GM03348 (cell line): Measurements from ENCODE around the gene CARMIL1.

Experiments used
- DNase-seq: peaks from one replicate; pipeline ENCODE4 v3.0.0; 2012; ENCODE audit warnings: low spot score

The CARMIL1 gene

DNA sequence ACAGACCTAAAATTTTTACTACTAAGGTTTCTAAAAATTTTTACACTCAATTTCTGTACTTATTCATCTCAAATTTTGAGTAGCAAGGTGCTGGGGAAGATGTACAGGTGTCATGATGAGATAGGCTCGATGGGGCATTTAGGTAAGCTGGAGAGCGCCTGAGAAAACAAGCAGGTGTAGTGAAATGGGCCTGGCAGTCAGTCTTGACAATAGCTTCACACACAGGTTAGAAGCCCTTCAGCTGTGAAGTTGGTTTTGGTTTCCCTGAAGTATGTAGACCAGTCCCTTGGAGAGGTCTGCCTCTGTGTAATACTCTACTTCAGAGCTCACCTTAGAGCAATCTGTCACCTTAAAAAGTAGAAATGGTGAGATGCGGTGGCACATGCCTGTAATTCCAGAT is 228.9 kb downstream of the CARMIL1 start:
- DNase-seq: no peak

DNA sequence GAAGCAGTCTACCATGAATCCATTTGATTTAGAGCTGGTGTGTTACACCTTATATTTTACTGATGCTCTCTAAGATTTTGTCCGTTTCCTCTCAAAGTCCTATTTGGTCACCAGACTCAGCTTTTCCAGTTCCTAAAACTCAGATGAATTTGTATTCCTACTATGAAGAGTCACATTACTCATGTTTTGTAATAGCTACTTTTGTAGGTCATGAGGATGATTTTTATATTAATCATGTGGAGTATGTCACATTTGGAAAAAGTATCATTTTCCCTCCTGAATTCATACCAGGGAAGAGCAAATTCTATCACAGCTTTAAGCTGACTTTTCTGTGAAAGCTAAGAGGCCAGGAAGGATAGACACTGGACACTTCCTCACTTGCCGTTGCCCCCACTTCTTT is 232.2 kb downstream of the CARMIL1 start:
- DNase-seq: peak; percentile 21

DNA sequence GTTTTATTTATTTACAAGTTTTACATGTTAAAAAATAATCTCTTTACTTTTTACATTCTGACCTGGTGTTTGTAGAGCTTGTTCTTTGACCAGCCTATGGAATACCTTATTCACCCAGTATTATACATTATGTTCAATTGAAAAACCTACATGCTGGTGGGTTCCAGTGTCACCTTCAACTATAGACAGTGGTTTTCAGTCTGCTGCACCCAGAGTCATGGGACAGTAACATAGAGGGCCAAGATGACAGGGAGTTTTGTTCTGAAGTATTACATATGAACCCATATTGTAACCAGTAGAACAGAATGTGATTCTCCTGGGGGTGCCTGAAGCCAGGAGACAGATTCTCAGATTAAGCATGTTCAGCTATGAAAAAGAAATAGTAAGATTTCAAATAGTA is 233.4 kb downstream of the CARMIL1 start:
- DNase-seq: no peak

GRCh38 chr6:25519856-25520255 is 240.7 kb downstream of the CARMIL1 start:
- peak; percentile 43 for DNase-seq

DNA sequence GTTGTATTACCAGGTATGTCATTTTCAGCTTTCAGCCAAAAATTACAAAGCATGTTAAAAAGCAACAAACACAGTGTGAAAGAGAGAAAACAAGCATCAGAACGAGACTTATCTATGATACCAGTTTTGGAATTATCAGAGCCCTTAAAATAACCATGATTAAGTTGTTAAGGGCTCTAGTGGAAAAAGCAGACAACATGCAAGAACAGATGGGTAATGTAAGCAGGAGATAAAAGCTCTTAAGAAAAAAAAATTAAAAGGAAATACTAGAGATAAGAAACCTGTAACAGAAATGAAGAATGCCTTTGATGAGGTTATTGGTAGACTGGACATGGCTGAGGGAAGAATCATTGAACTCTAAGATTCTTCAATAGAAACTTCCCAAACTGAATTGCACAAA is 245.4 kb downstream of the CARMIL1 start:
- no peak for DNase-seq

DNA sequence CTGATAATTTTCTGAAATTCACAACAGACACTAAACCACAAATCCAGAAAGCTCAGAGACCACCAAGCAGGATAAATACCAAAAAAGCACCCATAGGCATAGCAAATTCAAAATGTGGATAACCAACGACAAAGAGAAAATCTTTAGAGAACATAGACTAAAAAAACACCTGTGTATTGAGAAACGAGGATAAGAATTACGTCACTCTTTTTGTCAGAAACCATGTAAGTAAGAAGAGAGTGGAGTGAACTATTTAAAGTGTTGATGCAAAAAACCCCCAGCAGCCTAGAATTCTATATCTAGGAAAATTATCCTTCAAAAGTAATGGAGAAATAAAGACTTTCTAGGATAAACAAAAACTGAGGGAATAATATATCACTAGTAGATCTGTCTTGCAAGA is 245.9 kb downstream of the CARMIL1 start:
- no peak for DNase-seq

GRCh38 chr6:25534942-25535631 is 255.9 kb downstream of the CARMIL1 start:
- DNase-seq: no peak

DNA sequence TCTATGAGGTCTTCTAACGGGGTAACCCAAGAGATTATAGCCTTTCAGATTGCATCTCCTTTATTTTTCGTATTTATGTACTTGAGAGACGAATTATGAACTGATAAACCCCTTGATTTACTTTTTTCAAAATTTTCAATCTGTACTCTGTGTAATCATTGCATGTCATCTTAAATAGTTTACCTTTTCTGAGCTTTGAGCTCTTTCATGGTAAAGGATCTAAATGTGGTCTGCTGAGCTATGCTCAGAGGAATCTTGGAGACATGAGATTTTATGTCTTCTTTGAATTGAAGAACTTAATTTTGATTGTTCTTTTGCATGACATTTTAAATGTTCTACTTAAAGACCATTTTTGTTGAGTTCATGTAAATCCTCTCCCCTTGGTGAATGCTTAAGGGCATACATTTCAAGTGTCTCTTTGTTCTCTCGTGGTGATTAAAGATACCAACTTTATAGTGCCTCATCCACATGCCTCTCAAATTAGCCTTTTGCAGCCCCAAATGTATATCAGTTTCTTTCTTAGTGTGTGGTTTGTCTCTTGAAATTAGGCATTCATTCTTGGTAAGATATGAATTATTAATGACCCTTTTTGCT is 256.6 kb downstream of the CARMIL1 start:
- no peak for DNase-seq

GRCh38 chr6:25536781-25537180 is 257.6 kb downstream of the CARMIL1 start:
- no peak for DNase-seq

- DNase-seq: no peak
These were observed 258.3 kb downstream of the CARMIL1 start for GRCh38 chr6:25537349-25538018.

GRCh38 chr6:25541228-25541627 is 262.1 kb downstream of the CARMIL1 start:
- DNase-seq: no peak

DNA sequence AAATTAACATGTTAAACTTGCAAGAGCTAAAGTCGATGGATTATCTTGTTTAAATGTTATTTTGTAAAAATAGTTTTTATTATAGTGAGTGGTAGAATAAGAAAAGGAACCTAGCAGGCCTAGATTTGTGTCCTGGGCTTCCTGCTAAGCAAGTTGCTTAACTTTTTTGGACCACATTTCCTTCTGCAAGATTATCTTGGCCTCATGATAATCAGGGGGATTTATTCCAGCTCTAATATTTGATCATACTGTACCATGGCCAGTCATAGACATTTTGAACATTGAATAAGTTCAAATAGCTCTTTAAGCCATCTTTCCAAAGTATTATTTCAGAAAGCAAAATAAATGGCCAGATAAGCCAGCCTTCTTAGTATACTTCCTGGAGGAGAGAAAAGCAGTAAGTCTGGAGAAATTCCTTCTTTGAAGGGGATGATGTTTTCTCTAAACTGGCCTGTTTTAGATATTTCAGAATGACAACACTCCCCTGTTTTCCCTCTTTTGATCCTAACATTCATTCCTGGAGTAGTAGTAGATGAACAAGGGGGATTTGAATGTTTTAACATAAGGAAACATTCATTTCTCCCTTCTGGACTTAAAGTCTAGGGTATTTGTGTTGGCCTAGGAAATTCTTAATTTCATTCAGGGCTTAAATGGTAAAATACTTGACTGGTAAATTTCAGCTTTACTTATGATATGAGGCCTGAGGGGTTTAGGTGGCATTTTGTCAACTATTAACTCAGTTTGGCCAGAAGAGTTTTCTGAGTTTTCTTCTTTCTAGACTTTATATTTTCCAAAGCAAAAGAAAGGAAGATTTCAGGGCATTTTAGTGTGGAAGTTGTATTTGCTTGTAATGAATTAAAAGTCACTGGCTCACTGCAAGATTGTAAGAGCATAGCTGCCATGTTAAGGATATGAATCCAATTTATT is 264.1 kb downstream of the CARMIL1 start:
- DNase-seq: no peak

DNA sequence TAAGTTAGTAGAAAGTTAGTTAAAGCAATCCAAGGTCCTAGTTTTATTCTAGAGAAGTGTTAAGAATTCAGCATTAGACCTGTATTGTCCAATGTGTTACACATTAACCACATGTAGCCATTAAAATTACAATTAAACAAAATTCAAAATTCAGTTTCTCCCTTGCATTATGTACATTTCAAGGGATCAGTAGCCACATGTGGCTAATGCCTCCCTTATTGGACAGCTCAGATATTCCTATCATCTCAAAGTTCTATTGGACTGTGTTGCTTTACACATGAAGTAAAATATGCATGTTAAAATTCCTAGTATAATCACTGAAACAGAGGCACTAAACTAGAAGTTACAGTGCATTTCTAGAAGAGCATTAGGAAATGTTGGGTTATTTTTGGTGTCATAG is 265.7 kb downstream of the CARMIL1 start:
- DNase-seq: no peak

- DNase-seq: no peak
These were observed 268.6 kb downstream of the CARMIL1 start for GRCh38 chr6:25547797-25548196.

DNA sequence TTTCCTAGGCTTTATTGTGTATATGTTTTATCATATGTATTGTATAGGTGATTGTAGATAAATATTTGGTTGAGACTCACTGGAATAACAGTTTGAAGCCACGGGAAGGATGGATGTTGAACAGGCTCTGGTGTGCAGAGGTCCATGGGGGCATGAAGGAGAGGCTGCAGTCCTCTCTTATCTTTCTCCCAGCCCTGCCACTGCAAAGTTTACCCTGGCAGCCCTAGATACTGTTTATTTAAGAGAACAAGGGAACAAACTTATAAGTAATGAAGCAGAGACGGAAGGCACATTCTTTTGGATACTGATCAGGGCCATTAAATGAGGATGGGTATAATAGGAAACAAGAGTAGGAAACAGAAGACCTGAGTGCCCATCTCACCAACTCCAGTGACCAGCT is 269.3 kb downstream of the CARMIL1 start:
- no peak for DNase-seq

DNA sequence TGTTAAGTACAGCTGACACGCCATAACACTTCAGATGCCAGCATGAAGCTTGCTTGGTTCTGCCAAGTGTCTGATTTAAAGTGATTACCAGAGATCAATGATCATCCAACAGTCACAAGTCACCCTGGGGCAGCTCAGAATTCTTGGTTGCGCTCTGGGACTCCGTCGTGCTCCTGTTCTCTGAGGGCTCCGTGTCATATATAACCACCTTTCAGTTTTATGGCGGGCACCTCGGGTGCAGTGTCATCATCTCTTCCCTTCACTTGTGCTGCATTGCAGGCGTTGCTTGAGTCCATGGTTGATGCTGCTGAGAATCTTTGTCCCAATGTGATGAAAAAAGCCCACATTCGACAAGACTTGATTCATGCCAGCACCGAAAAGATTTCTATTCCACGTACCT is 271.5 kb downstream of the CARMIL1 start:
- DNase-seq: no peak

DNA sequence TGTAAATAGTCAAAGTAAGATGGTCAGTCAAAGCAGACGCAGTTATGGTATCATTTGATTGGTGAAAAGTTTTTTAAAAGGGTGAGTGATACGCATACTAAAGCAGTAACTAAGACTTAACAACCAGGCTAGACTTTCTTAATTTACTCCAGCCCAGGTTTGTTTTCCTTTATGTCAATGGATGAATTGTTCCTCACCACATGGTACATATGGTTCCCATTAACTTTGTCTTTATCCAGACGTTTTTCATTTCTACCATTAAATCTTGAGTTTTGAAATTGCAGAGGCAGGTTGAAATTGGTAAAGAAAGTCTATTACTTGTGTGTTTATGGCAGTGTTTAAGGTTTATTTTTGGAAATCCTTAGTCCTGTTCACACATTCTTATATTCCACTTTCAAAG is 274.3 kb downstream of the CARMIL1 start:
- DNase-seq: peak; percentile 11

DNA sequence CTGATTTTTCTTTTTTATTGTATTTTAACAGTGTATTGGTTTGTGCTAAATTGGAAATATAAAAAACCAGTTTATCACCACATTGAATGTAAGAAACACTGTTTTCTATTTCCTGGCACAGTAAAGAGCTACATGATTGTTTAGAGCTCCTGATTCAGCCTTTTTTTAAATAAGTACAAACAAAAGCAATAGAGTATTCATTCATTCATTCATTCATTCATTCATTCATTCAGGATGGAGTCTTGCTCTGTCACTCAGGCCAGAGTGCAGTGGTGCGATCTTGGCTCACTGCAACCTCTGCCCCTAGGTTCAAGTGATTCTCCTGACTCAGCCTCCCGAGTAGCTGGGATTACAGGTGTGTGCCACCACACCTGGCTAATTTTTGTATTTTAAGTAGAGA is 276.0 kb downstream of the CARMIL1 start:
- no peak for DNase-seq

GRCh38 chr6:25556516-25556915 is 277.3 kb downstream of the CARMIL1 start:
- peak; percentile 69 for DNase-seq

DNA sequence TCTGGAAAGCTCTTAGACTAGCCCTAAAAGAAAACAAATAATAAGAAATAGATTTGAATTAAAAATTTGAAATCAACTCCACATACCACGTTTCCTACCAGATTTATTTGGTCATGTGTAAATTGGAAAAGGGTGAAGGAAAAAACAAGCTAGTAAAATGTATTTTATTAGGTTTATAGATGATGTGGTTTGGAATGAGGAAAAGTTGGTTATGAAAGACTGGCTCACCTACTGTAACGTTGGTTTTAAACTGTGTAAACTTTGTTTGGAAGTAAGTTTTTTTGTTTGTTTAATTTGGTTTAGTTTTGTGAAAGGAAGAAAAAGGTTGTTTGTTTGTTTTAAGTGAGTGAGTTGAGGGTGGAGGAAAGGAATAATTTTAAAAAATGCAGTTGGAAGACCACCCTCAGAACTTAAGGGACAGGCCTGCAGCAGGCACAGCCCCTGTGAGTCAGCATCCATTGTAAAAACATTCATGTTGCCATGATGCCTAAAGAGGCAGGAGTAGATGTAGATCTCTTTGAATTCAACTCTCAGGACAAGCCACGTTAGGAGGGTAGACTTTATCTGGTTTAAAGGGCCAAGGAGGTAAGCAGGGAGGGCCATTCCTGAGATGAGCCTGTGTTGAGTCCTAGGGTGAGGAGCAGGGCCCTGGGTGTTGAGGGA is 279.1 kb downstream of the CARMIL1 start:
- DNase-seq: no peak

DNA sequence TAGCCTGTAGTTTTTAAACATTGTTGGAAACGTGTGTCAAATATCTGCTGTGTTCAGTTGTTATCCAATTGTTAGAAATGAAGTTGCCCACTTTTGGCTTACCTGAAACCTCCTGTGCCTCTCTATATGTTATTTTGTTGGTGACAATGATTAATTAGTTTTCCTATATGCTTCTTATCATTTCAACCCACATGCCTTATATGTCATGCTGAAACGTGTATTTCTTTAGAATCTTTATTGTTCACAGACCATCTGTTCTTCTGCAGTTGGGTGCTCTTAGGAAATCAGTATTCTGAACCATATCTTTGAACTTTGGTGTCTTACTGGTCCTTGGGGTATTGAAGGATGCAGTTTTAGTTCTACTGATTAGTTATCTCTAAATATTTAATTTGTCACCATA is 281.7 kb downstream of the CARMIL1 start:
- no peak for DNase-seq

GRCh38 chr6:25564943-25565342 is 285.8 kb downstream of the CARMIL1 start:
- no peak for DNase-seq
